SK-N-SH treated with all-trans-retinoic acid at 6 μM for 48 hours (cell line): ENCODE results near the gene PIBF1.
"Not testable (repeated sequence)": the region's sequence is repeated elsewhere in the genome, so short reads cannot be mapped to it uniquely, and the experiment has no call there.

Experiments used
- ATAC-seq: fragments of 200-7000 bp; cut with Tn5 transposase; 3 replicates; pipeline ENCODE4 v1.9.1; 2020; ENCODE audit warnings: mild to moderate bottlenecking, moderate library complexity
- ARNTL ChIP-seq: fragments of 450-650 bp; formaldehyde crosslinking; IDR thresholded peaks from 2 replicates; pipeline ENCODE4 v1.5.0; 2020; ENCODE audit warnings: low read depth, mild to moderate bottlenecking, moderate library complexity, borderline replicate concordance
- BACH2 ChIP-seq: fragments of 250-450 bp; sonication (Bioruptor Pico); IDR thresholded peaks from 2 replicates; pipeline ENCODE4 v1.9.0; 2021; ENCODE audit warnings: mild to moderate bottlenecking, borderline replicate concordance
- ESRRG ChIP-seq: fragments of 250-450 bp; sonication (Bioruptor Pico); IDR thresholded peaks from 2 replicates; pipeline ENCODE4 v1.6.1; 2021; ENCODE audit warnings: mild to moderate bottlenecking
- GLIS3 ChIP-seq: fragments of 250-450 bp; sonication (Bioruptor Pico); IDR thresholded peaks from 2 replicates; pipeline ENCODE4 v1.5.0; 2020; ENCODE audit warnings: mild to moderate bottlenecking, moderate library complexity
- ISL1 ChIP-seq: fragments of 250-450 bp; sonication (Bioruptor Pico); IDR thresholded peaks from 2 replicates; pipeline ENCODE4 v2.1.2; 2022; ENCODE audit warnings: mild to moderate bottlenecking, moderate library complexity
- OSR1 ChIP-seq: fragments of 250-450 bp; sonication (Bioruptor Pico); IDR thresholded peaks from 2 replicates; pipeline ENCODE4 v1.8.0; 2022; ENCODE audit warnings: moderate library complexity, mild to moderate bottlenecking, inconsistent platforms
- RARB ChIP-seq: fragments of 250-450 bp; sonication (Bioruptor Pico); IDR thresholded peaks from 2 replicates; pipeline ENCODE4 v1.8.0; 2021; ENCODE audit warnings: mild to moderate bottlenecking, moderate library complexity
- SNAI2 ChIP-seq: fragments of 250-450 bp; sonication (Bioruptor Pico); IDR thresholded peaks from 2 replicates; pipeline ENCODE4 v1.5.0; 2020; ENCODE audit warnings: mild to moderate bottlenecking, moderate library complexity
- TCF4 ChIP-seq: fragments of 250-450 bp; sonication (Bioruptor Pico); IDR thresholded peaks from 2 replicates; pipeline ENCODE4 v1.8.0; 2021; ENCODE audit warnings: mild to moderate bottlenecking, moderate library complexity, borderline replicate concordance
- TOX ChIP-seq: fragments of 250-450 bp; sonication (Bioruptor Pico); IDR thresholded peaks from 2 replicates; pipeline ENCODE4 v1.8.0; 2021; ENCODE audit warnings: mild to moderate bottlenecking, moderate library complexity, borderline replicate concordance
- ZC3H10 ChIP-seq: fragments of 250-450 bp; sonication (Bioruptor Pico); IDR thresholded peaks from 2 replicates; pipeline ENCODE4 v1.5.1; 2021; ENCODE audit warnings: mild to moderate bottlenecking, moderate library complexity
- ZFP3 ChIP-seq: fragments of 250-450 bp; sonication (Bioruptor Pico); IDR thresholded peaks from 2 replicates; pipeline ENCODE4 v1.5.0; 2020; ENCODE audit warnings: mild to moderate bottlenecking, moderate library complexity
- ZNF565 ChIP-seq: fragments of 450-650 bp; formaldehyde crosslinking; conservative IDR thresholded peaks from 2 replicates; pipeline ENCODE4 v1.5.0; 2020; ENCODE audit warnings: low read depth, mild to moderate bottlenecking, moderate library complexity
- ZNF70 ChIP-seq: fragments of 450-650 bp; formaldehyde crosslinking; IDR thresholded peaks from 2 replicates; pipeline ENCODE4 v1.5.0; 2020; ENCODE audit warnings: mild to moderate bottlenecking, moderate library complexity
- ZNF8 ChIP-seq: fragments of 450-650 bp; formaldehyde crosslinking; IDR thresholded peaks from 2 replicates; pipeline ENCODE4 v1.5.0; 2020; ENCODE audit warnings: mild to moderate bottlenecking, moderate library complexity
- TF ChIP-seq, protein P1 (sequence below): fragments of 250-450 bp; sonication (Bioruptor Pico); IDR thresholded peaks from 2 replicates; pipeline ENCODE4 v1.8.0; 2020; ENCODE audit warnings: mild to moderate bottlenecking, moderate library complexity, borderline replicate concordance
- TF ChIP-seq, protein P2 (sequence below): fragments of 250-450 bp; sonication (Bioruptor Pico); IDR thresholded peaks from 2 replicates; pipeline ENCODE4 v1.8.0; 2021; ENCODE audit warnings: low read depth, mild to moderate bottlenecking, moderate library complexity, borderline replicate concordance
- TF ChIP-seq, protein P3 (sequence below): fragments of 250-450 bp; sonication (Bioruptor Pico); IDR thresholded peaks from 2 replicates; pipeline ENCODE4 v1.5.1; 2020; ENCODE audit warnings: low read depth, mild to moderate bottlenecking, moderate library complexity
- TF ChIP-seq, protein P4 (sequence below): fragments of 250-450 bp; sonication (Bioruptor Pico); IDR thresholded peaks from 2 replicates; pipeline ENCODE4 v1.5.0; 2020; ENCODE audit warnings: mild to moderate bottlenecking, moderate library complexity

Gene PIBF1

DNA sequence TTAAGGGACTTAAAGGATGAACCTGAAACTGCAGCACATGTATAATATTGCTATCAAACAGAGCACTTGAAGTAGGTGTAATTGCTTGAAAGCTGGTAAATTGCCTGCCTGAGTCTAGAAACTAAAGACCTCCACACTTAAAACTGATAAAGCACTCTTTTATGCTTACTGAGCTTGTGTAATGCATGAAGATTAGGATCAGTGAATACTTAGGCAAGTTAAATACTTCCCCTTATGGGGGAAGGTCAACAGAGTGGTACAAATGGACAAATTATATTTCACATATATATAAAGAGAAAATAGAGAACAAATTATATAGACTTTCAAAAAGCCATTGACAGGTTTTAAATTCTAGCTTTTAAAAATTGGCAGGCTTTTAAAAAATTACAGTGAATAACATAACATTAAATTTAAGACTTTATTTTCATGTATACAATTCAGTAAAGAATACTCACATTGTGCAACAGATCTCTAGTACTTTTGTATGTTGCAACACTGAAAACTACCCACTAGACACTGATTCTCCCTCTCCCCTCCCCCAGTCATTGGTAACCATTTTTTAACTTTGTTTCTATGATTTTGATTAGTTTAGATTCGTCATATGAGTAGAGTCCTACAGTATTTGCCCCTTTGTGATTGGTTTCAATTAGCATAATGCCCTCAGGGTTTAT, 23.9 kb downstream of the PIBF1 start:
- no peak for ATAC-seq
- TF ChIP-seq OSR1 (no peak), TCF4 (CRISPR knock-in tag) (no peak), ZC3H10 (CRISPR knock-in tag) (no peak), RARB (CRISPR knock-in tag) (no peak), BACH2 (CRISPR knock-in tag) (no peak), ZNF565 (CRISPR knock-in tag) (no peak), SNAI2 (CRISPR knock-in tag) (no peak), ISL1 (CRISPR knock-in tag) (no peak)
- TF ChIP-seq, protein P1, sequence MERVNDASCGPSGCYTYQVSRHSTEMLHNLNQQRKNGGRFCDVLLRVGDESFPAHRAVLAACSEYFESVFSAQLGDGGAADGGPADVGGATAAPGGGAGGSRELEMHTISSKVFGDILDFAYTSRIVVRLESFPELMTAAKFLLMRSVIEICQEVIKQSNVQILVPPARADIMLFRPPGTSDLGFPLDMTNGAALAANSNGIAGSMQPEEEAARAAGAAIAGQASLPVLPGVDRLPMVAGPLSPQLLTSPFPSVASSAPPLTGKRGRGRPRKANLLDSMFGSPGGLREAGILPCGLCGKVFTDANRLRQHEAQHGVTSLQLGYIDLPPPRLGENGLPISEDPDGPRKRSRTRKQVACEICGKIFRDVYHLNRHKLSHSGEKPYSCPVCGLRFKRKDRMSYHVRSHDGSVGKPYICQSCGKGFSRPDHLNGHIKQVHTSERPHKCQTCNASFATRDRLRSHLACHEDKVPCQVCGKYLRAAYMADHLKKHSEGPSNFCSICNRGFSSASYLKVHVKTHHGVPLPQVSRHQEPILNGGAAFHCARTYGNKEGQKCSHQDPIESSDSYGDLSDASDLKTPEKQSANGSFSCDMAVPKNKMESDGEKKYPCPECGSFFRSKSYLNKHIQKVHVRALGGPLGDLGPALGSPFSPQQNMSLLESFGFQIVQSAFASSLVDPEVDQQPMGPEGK (CRISPR knock-in tag) = no peak

DNA sequence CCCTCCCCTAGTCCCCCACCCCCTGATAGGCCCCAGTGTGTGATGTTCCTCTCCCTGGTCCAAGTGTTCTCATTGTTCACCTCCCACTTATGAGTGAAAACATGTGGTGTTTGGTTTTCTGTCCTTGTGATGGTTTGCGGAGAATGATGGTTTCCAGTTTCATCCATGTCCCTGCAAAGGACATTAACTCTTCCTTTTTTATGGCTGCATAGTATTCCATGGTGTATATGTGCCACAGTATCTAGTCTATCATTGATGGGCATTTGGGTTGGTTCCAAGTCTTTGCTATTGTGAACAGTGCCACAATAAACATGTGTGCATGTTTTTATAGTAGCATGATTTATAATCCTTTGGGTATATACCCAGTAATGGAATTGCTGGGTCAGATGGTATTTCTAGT, 24.6 kb downstream of the PIBF1 start:
- not testable (repeated sequence) for ATAC-seq

DNA sequence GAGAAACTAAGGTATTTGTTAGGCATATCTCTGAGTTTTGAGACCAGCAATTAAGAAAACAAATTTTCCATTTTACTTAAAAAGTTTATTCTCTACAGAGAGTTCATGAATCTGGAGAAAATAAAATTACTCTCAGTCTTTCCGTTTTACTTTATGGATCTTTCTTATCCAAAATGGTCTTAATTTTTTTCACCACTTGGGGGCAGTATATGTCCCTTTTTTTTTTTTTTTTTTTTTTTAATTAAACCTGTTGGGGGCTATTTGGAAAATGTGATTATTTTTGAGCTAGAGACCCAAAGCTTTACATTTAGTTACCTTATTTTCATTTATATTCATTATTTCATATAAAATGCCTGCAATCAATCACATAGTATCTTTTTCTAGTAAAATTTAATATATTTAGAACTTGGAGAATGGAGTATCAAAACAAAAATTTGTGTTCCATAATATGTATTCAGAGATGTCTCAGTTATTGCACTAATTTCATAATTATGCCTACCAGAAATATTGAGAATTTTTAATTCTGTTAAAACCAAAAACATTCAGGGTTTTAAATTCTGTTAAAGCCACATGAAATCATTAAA, 27.1 kb downstream of the PIBF1 start:
- no peak for ATAC-seq
- TF ChIP-seq TOX (CRISPR knock-in tag) = no peak
- TF ChIP-seq, protein P2, sequence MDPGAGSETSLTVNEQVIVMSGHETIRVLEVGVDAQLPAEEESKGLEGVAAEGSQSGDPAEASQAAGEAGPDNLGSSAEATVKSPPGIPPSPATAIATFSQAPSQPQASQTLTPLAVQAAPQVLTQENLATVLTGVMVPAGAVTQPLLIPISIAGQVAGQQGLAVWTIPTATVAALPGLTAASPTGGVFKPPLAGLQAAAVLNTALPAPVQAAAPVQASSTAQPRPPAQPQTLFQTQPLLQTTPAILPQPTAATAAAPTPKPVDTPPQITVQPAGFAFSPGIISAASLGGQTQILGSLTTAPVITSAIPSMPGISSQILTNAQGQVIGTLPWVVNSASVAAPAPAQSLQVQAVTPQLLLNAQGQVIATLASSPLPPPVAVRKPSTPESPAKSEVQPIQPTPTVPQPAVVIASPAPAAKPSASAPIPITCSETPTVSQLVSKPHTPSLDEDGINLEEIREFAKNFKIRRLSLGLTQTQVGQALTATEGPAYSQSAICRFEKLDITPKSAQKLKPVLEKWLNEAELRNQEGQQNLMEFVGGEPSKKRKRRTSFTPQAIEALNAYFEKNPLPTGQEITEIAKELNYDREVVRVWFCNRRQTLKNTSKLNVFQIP (CRISPR knock-in tag) = no peak
- TF ChIP-seq, protein P1 (CRISPR knock-in tag) = no peak
- no peak for TF ChIP-seq ZFP3 (CRISPR knock-in tag)
- no peak for TF ChIP-seq ZC3H10 (CRISPR knock-in tag)
- TF ChIP-seq, protein P3, sequence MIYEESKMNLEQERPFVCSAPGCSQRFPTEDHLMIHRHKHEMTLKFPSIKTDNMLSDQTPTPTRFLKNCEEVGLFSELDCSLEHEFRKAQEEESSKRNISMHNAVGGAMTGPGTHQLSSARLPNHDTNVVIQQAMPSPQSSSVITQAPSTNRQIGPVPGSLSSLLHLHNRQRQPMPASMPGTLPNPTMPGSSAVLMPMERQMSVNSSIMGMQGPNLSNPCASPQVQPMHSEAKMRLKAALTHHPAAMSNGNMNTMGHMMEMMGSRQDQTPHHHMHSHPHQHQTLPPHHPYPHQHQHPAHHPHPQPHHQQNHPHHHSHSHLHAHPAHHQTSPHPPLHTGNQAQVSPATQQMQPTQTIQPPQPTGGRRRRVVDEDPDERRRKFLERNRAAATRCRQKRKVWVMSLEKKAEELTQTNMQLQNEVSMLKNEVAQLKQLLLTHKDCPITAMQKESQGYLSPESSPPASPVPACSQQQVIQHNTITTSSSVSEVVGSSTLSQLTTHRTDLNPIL (CRISPR knock-in tag) = no peak
- TF ChIP-seq BACH2 (CRISPR knock-in tag) = no peak
- no peak for TF ChIP-seq TCF4 (CRISPR knock-in tag)
- no peak for TF ChIP-seq ZNF70 (CRISPR knock-in tag)

DNA sequence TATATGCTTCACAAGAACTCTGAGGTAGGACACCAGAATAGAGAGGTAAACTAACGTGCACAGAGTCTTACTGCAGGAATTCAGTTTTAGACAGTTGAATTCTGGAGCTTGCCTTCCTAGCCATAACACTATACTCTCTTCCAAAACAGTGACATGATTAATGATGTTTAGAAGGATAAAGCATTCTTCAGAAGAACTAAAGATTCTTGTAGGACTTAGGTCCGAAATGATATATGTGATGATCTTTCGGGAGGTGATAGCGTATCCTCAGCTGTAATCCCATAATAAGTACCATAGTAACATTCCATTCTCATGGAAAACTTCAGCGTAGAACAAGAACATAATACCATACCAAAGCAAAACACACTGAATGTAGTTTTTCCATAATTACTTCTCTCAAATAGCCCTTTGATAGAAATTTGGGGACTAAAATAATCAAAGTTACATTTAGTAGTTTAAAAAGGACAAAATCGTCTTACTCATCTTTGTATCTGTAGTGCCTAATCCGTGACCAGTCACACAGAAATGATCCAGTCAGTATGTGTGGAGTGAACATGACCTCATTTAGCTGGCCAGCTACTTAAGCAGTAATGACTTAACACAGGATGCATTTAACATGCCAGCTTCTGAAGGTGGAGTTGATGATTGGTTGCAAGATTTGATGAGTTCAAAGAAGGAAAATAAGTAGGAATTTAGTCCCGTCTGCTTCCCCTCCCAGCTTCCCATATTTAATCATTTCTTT, 38.4 kb downstream of the PIBF1 start:
- ATAC-seq = 0 out of 3 replicates have a peak, but pooled peaks have one; percentile 31
- TF ChIP-seq TCF4 (CRISPR knock-in tag) (no peak), ARNTL (no peak), ESRRG (CRISPR knock-in tag) (no peak), BACH2 (CRISPR knock-in tag) (no peak), ZNF70 (CRISPR knock-in tag) (no peak), GLIS3 (CRISPR knock-in tag) (no peak), ZNF8 (CRISPR knock-in tag) (no peak), ZC3H10 (CRISPR knock-in tag) (no peak), SNAI2 (CRISPR knock-in tag) (no peak), TOX (CRISPR knock-in tag) (no peak), OSR1 (no peak), ISL1 (CRISPR knock-in tag) (no peak), ZNF565 (CRISPR knock-in tag) (no peak)
- TF ChIP-seq, protein P2 (CRISPR knock-in tag) = no peak
- TF ChIP-seq, protein P4, sequence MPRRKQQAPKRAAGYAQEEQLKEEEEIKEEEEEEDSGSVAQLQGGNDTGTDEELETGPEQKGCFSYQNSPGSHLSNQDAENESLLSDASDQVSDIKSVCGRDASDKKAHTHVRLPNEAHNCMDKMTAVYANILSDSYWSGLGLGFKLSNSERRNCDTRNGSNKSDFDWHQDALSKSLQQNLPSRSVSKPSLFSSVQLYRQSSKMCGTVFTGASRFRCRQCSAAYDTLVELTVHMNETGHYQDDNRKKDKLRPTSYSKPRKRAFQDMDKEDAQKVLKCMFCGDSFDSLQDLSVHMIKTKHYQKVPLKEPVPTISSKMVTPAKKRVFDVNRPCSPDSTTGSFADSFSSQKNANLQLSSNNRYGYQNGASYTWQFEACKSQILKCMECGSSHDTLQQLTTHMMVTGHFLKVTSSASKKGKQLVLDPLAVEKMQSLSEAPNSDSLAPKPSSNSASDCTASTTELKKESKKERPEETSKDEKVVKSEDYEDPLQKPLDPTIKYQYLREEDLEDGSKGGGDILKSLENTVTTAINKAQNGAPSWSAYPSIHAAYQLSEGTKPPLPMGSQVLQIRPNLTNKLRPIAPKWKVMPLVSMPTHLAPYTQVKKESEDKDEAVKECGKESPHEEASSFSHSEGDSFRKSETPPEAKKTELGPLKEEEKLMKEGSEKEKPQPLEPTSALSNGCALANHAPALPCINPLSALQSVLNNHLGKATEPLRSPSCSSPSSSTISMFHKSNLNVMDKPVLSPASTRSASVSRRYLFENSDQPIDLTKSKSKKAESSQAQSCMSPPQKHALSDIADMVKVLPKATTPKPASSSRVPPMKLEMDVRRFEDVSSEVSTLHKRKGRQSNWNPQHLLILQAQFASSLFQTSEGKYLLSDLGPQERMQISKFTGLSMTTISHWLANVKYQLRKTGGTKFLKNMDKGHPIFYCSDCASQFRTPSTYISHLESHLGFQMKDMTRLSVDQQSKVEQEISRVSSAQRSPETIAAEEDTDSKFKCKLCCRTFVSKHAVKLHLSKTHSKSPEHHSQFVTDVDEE (CRISPR knock-in tag) = no peak
